Right forelimb (tissue), 1 donor: ENCODE results near the gene SLC25A20.

Experiments
- DNase-seq: peaks from one replicate; pipeline ENCODE4 v3.0.0-alpha.2; 2018

SLC25A20 gene

DNA sequence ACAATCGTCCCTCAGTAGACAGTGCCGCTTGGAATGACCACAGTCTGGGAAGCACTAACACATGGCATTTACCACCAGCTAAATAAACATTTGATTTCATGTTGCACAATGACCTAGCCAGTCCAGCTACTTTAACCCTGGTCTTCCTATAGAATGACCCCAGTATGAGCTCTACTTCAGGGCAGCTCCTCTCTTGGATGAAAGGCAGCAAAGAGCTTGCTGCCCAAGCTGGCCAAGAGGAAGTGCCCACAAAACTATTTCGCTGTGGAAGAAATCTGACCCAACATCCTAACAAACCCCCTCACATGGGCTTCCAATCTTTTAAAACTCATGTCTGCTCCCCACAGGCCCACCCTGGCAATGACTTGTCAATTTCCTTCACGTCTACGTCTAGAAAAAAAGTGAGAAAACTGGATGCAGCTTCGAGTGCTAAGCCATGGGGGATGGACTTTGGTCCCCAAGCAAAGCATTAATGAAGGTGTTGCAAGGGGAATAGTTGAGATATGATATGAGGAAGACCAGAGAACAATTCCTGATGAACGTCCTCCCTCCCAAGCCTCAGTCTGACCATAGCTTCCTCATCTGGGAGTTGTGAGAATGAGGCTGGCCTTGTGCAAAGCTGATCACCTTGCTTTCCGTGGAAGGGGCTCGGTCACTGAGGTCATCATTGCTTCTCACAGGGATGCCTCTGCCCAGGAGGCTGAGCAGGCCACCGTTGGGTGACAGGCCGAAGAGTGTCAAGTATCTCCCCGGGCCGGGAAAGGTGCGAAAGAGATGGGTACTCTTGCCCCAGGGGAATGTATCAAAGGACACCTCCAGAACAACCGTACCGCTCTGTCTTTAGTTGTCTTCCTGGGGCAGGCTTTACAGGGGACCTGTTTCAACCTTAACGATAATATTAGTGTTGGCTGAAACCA is 964 bp downstream of the SLC25A20 start:
- DNase-seq: no peak

DNA sequence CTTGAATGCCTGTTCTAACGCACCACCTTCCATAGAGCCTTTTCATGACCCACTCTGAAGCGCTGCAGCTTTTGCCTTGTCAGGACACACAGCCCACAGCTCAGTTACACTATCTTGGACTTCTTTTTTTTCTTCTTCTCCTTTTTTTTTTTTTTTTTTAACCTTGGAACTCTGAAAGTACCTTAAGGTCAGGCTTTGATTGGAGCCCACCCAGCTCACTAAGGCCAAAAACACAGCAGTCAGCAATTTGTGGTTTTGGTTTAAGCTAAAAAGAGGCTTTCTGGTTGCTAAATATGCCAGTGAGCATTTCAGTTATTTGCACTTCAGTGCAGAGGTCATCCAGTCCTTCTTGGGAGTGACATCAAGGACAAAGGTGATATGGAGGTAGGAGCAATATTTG is 1.7 kb downstream of the SLC25A20 start:
- no peak for DNase-seq

DNA sequence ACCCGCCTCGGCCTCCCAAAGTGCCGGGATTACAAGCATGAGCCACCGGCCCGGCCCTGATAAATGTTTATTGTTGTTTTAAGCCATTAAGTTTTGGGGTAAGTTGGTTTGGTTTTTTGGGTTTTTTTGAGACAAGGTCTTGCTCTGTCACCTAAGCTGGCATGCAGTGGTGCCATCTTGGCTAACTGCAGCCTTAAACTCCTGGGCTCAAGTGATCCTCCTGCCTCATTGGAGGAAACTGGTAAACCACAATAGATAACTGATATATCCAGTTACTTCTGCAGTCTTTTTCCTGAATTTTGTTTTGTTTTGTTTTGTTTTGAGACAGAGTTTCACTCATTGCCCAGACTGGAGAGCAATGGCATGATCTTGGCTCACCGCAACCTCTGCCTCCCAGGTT is 4.2 kb downstream of the SLC25A20 start:
- DNase-seq: no peak

DNA sequence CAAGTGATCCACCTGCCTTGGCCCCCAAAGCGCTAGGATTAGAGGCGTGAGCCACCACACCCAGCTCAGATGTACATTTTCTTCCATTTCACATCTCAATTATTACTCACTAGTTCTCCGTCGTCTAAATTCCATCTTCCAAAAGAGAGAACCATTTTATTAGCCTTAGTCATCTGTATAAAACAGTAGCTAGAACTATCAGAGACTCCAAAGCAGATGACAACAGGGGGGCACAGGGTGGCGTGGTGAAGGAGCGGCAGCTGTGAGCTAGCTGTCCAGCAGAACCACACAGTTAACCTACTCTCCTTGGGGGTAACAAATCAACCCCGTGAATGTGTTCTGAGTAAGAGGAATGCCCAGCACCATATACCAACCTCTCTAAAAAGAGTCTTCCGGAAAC is 7.1 kb downstream of the SLC25A20 start:
- no peak for DNase-seq

DNA sequence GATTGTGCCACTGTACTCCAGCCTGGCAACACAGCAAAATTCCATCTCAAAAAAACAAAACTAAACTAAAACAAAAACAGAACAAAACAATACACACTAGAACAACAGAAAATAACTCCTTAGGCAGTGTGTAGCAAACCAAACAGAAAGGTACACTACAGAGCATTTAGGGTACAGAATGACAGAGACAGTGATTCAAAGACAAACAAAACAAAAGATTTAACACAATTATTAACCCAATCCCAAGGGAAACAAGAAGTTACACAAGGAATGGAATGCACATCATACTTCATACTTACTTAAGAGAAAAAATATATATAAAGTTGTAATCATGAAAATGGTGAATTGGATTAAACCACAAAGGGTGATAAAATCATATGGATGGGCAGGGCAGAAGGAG is 12.9 kb downstream of the SLC25A20 start:
- no peak for DNase-seq

DNA sequence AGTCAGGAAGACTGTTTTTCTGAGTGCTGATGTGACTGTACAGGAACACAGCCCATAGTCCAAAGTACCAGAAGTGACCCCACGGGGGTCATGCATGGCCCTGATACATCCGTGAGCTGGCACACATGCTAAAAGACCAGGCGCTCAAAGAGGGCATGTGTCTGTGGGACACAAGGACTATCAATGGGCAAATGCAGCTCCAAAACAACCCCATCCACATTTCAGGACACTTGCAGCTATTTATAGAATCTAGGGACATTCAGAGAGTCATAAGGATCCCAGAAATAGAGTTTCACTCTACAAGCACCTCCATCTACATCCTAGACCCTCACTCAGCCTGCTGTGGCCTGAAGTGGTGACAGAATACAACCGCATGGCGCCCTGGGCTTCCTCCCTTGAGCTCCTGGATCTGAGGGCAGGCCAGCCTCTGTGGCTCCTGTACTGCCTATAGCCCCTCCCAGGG is 17.0 kb downstream of the SLC25A20 start:
- DNase-seq: no peak

DNA sequence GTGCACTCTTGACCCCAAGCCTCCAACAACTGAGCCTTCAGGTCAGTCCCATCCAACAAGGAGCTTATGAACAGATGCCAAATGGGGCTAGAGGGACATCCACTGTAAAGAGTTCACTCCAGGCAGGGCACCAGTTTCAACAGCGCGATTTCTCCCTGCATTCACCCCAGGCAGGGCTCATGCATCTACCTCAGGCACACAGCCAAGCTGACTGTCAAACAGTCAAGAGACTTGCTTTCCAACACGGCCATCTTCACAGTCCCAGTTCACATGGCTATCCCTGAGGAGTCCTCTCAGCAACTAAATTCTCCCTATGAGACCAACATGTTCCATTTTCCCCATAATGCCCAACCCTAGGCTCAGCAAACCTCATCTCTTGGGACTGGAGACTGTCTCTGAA is 17.7 kb downstream of the SLC25A20 start:
- DNase-seq: no peak

DNA sequence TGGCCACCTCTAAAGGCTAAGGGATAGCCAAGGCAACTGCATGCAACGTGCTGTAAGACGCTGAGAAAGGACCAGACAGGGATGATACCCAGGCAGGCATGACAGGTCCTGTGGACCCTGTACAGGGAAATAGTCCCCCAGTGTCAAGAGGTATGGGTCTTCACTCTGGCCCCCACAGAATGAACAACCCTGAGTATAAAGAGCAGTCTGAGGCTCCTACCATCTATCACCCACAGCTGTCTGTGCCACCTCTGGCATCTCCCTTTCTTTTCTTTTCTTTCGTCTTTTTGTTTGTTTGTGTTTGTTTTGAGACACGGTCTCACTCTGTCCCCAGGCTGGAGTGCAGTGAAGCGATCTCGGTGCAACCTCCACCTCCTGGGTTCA is 18.7 kb downstream of the SLC25A20 start:
- no peak for DNase-seq

DNA sequence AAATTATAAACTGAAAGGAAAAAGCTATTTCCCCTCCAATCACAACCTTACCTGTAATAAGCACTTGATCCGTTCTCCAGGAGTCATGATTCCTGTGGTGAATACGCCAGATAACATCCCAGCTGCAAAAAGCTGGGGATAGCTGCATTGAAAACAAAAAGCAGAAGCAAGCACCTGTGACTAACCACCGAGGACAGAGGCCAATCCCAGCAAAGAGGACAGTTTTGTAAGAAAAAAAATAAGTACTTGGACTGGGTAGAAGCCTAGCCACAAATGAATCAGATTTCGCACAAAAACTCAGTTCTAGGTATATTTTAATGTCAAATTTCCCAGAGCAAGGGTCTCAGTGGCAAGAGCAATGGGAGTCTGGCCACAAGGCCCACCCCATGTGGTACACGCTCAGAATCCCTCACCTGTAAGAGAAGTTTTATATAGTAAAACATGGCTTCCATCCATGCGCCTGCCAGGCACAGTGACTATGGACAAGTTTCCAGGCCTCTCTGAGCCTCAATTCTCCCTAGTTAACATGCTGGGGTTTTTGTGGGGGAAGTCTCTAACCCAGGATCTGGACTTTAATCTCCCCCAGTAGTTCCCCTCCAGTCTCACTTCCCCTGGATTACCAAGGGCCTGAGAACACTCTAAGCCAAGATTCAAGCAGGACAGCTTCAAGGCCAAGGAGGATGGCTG is 19.2 kb downstream of the SLC25A20 start:
- DNase-seq: no peak

DNA sequence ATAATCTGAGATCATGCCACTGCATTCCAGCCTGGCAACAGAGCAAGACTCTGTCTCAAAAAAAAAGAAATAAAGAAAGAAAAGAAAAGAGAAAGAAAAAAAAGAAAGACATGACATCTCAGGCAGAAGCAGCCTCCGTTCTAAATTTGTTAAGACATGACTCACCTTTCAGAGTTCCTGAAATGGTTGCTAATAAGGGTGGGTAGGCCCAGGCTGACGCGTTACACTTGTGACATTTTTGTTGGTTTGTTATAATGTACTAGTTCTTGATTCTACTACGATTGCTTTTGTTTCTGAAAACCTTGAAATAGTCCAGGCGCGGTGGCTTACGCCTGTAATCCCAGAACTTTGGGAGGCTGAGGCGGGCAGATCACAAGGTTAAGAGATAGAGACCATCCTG is 21.0 kb downstream of the SLC25A20 start:
- no peak for DNase-seq

DNA sequence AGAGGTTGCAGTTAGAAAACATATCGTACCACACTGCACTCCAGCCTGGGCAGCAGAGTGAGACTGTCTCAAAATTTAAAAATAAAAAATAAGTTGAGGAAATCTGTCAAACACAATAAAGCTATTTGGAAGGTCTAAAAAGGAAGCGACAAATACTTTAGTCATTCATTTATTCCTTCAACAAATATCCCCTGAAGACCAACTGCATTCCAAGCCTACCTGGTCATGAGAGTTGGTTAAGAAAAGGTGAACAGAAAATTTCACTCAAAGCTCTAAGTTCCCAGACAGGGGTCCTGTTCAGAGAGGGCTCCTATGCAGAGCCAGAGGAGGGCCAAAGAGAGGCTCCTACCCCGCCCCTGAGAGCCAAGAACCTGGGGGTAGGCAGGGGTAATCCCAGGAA is 35.6 kb downstream of the SLC25A20 start:
- no peak for DNase-seq

DNA sequence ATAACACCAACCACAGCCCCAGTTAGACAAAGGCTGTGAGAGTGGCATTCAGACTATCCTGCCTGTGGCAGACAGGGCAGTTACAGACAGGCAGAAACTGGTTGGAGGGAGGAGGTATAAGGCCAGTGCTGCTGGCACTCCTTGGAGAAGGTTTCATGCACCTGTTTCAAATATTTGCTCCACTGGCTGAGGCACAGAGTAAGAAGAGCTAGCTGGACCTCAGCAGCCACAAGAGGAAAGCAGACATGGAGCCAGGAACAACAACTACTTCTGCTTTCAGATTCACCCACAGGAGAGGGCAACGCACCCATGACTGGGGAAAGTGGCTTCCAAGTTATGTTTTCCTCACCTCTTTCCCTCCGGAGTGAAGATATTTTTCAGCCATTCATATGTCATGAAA is 39.5 kb downstream of the SLC25A20 start:
- no peak for DNase-seq

DNA sequence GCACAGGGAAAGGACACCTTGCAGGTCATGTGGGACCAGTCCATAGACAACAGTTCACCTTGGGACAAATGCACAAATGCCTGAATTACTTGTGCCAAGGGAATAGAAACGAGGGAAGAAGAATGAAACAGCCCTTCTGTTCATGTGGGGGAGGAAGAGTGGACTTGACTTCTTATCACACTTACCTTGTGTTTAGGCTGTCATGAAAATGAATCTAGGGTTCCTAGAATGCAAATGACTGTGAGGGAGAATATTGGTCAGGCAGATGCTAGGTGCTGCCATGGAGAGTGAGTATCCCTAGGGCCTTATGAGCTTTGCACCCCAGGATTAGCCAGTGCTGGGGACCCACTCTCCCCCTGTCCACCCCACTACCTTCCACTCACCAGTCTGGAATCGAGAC is 40.0 kb downstream of the SLC25A20 start:
- no peak for DNase-seq

DNA sequence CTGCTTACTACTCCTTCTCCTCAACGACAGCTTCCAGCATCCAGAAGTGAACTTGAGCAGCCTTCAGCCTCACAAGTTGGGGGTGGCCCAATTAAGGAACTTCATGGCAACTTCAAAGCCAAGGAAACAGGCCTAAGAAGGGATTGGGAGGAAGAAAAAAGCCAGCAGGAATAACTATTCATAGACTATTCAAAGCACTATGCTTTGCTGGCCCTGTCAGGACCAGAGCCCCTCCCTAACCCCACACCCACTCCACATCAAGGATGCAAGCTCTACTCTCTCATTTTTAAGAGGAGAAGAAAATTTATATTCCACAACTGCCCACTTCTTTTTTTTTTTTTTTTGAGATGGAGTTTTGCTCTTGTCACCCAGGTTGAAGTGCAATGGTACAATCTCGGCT is 41.0 kb downstream of the SLC25A20 start:
- no peak for DNase-seq

DNA sequence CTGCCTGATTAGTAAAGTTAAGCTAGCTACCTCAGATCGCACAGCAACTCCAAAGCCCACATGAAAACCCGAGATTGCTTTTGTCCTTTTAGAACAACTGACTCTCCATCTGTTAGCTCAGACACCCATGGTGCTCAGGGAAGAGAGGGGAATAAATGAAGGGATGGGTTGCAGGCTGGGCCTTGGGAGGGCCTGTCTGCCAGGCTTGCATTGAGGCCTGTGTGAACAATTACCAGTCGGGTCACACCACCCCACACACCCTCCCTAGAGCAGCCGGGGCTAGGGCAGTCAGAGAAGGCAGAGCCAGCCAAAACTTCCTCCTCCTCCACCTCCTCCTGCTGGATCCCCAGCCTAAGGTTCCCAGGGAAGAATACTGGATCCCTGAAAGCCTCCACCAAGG is 42.2 kb downstream of the SLC25A20 start:
- DNase-seq: no peak

DNA sequence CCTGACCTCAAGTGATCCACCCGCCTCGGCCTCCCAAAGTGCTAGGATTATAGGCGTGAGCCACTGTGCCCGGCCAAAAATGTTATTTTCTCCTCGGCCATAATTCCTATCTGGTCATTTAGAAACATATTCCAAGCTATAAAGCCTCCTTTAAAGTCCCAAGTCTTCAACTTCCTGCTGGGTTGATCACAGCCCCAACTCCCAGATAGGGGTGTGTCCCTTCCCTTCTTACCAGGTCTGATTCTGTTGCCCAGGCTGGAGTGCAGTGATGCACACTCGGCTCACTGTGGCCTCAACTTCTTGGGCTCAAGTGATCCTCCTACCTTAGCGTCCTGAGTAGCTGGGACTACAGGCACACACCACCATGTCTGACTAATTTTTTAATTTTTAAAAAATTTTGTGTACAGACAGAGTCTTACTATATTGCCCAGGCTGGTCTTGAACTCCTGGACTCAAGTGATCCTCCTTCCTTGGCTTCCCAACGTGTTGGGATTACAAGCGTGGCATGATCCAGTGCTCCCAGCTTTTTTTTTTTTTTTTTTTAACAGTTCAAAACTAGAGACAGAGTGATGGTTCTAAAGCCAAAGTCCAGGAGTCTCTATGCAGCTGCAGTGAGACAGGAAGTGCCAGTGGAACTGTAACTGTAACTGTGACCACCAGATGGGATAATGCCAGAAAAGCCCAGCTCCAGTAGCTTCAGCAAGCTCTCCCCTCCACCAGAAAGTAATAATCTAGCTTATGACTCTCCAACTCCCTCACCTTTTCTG is 42.8 kb downstream of the SLC25A20 start:
- no peak for DNase-seq

DNA sequence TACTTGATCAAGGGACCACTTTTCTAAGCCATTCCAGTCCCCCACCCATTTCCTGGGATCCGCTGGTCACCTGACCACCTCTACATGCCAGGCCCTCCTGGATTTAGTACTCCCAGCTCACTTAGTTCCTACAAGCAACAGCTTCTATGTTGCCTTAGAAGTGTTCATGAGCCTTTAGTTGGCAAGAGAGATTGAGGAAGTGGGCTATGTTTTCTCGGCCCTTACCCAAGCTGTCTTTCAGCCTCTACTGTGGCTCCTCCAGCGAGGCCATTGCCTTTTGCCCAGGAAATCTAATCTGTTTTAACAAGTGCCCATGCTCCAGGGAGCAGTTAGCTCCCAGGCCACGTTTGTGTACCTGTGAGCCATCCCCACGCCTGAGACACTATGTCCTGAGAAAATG is 46.5 kb downstream of the SLC25A20 start:
- no peak for DNase-seq

DNA sequence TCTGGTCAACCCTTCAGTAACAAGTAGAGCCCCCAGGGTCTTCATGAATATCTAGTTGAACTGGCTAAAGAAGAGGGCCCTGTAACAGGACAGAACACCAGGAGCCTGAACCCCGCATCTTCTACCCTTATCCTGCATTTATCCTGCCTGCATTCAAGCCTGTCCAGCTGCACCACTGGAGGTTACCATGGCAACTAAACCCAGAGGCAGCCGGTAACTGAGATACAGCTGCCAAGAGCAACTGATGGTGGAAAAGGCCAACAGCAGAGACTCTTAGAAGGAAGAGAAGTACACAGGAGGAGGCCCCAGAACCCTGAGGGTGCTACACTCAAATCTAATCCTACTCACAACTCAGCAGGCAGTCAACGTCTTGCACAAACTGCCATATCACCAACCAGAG is 47.3 kb downstream of the SLC25A20 start:
- DNase-seq: no peak

DNA sequence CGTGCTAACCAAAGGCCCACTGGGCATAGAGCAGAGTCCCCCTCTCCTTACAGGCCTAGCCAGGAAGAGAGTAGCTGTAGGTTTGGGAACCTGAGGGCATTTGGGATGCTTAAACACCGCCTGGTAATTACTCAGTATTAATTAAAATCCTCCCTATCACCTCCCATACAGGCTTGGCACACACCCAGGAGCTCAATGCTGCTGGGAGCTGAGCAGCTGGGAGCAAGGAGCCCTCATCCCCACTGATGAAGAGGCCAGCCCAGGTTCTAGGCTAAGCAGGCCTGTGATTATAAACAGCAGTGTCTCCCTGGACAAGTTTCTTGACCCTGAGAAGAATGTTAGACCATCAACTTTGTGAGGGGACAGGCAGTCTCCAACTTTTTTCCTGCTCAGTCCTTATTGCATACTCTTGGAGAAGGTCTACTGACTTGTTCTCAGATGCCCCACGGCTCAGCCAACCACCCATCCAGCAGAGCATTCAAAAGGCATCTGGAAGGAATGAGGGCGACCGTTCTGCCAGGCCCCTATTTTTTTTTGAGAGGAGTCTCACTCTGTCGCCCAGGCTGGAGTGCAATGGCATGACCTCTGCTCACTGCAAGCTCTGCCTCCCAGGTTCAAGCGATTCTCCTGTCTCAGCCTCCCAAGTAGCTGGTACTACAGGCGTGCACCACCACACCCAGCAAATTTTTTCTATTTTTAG is 49.7 kb downstream of the SLC25A20 start:
- DNase-seq: no peak

DNA sequence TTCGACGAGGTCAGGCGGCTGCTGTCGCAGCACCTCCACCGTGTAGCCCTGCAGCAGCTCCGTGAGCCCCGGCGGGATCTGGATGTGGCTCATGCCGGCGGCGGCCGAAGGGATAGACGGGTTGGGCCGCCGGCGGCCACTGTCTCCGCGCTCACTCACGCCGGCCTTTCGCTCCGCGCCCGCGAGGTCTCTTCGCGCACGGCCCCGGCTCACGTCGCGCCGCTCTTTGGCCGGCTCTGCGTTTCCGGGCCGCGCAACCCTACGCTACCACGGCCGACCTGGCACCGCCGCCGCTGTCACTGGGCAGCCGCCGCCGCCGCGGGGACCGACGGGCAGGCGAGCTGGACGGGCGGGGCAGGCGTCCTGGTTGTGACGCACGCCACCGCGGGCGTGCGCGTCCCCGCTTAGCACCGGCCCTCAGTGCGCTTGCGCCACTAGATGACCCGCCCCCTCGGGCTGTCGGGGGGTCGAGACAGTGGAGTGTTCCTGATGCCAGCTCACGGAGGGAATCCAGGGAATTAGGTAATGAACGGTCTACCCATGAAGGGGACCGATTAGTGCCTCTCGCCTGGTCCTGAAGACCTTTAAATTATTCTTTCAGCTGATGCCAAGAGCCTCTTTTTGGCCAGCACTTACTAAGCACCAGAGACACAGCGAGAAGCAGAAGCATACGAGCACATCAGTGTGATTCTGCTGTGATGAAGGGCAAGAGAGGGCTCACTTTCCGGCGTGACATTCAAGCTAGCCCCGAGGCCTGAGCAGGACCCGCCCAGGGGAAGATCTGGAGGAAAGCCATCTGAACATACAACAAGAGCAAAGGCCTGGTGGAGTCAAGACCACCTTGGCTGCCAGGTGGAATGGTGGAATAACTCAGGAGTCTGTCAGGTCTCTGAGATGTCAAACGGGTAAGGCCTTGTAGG is 50.9 kb downstream of the SLC25A20 start, which contains the start of gene PRKAR2A:
TSS of gene PRKAR2A (minus strand) at position 371 of the 920 bp plus-strand sequence. CDS start at position 93, 278 bp downstream.
- peak; percentile 93 for DNase-seq

DNA sequence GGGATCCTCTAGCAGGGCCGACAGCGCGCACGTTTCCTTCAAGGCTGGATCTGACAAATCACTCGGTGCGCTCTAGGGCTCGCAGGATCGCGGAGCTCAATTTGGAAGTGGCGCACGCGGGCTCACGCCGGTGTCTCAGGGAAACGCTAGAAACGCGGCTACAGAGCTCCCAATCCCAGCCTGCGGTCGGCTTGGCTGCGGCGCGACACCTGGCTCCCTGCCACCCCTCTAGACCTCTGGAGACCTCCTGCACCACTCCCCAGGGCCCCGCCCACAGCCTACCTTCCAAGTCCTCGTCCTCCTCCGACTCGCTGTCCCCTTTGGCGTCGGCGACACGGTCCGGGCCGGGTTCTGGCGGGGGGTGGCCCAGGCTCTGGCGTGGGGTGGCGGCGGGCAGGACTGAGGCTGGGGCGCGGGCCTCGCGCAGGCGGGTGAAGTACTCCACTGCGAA is 51.6 kb downstream of the SLC25A20 start:
- peak; percentile 81 for DNase-seq

DNA sequence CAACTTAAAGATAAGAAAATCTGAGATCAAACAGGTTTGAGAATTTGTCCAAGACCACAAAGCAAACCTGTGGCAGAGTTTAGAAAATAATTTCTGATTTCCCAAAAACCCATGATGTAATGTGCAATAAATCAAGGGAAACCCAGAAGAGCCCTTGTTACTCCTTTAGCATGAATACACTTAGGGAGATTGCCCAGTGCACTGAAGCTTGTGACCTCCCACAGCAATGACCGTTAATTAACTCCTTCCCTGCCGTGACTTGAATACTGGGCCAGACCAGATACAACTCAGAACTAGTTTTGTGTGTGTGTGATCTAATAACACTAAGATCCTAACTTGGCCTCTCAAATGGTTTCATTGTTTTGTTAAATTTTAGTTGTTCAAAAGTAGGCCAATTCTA is 53.5 kb downstream of the SLC25A20 start:
- no peak for DNase-seq
